Activated CD8-positive, alpha-beta T cell treated with anti-CD3 and anti-CD28 coated beads for 36 hours (primary cell): Measurements from ENCODE around the gene LRRC2. TPM values are rescaled to one million over a fixed set of nuclear protein-coding genes. Genes with fewer than 3 reads are reported as not detected.

Experiments used
- ATAC-seq: fragments of 200-7000 bp; cut with Tn5 transposase; one replicate; pipeline ENCODE4 v1.10.0; 2021; ENCODE audit warnings: mild to moderate bottlenecking, moderate library complexity
- CTCF ChIA-PET: fragments of 350-600 bp; sonication (Branson Sonifier 250); formaldehyde crosslinking; loops from one replicate; lab custom pipeline; 2021; ENCODE audit warnings: antibody characterized with exemption; lab: Charles Lee
- POLR2A ChIA-PET: fragments of 350-600 bp; sonication (Branson Sonifier 250); formaldehyde crosslinking; loops from one replicate; lab custom pipeline; 2021; ENCODE audit warnings: antibody characterized with exemption; lab: Charles Lee
- DNase-seq: peaks from one replicate; pipeline ENCODE4 v3.0.0-alpha.2; 2020
- H3K27ac Mint-ChIP-seq: one replicate; pipeline ENCODE4 v1.8.0; 2021; ENCODE audit warnings: mild to moderate bottlenecking, mixed read lengths
- H3K27me3 Mint-ChIP-seq: one replicate; pipeline ENCODE4 v1.8.0; 2021; ENCODE audit warnings: mixed read lengths
- H3K36me3 Mint-ChIP-seq: one replicate; pipeline ENCODE4 v1.8.0; 2021; ENCODE audit warnings: low read depth, mixed read lengths
- H3K4me1 Mint-ChIP-seq: one replicate; pipeline ENCODE4 v1.8.0; 2021; ENCODE audit warnings: low read depth, mixed read lengths
- H3K4me3 Mint-ChIP-seq: one replicate; pipeline ENCODE4 v1.8.0; 2021; ENCODE audit warnings: mild to moderate bottlenecking, moderate library complexity, mixed read lengths
- H3K9me3 Mint-ChIP-seq: one replicate; pipeline ENCODE4 v1.8.0; 2021; ENCODE audit warnings: mixed read lengths
- CTCF ChIP-seq: fragments of 200-600 bp; IDR thresholded peaks from one replicate; pipeline ENCODE4 v1.8.0; 2022; ENCODE audit warnings: antibody characterized with exemption, mild to moderate bottlenecking
- intact Hi-C: fragments of 100-400 bp; cut with micrococcal nuclease; formaldehyde crosslinking; loops from one replicate; pipeline ENCODE4 v1.10.0; 2022
- total RNA-seq, 2 experiments: library from RNA; stranded (reverse); gene quantifications; one replicate each; pipeline ENCODE4 v1.2.3, GENCODE V29; 2021

LRRC2 gene
- total RNA-seq, 2 experiments from 2014 or later: not detected

GRCh38 chr3:46504789-46505188, 61.3 kb downstream of the LRRC2 start:
- CTCF ChIA-PET: interaction anchor here (0.9 kb wide), 1 partner anchor 125 kb away, joined by 3 read pairs; no protein-coding TSS in a partner anchor
- peak; percentile 70 for DNase-seq
- intact Hi-C loops: no loop called here

GRCh38 chr3:46503200-46503874, 62.8 kb downstream of the LRRC2 start:
- Mint-ChIP-seq H3K4me1 (peaks cover 18% of the 10 kb centered on the region), H3K27me3 (no peaks in the 10 kb centered on the region), H3K36me3 (no peaks in the 10 kb centered on the region), H3K9me3 (peaks cover 2% of the 10 kb centered on the region), H3K4me3 (no peak overlapping the region), H3K27ac (no peak overlapping the region)
- CTCF ChIA-PET: interaction anchor here (1.2 to 8.5 kb wide), 2 partner anchors 15 to 55 kb away, joined by 5 to 76 read pairs; no protein-coding TSS in a partner anchor
- intact Hi-C loops: no loop called here
- ATAC-seq (no peak), DNase-seq (no peak)
- POLR2A ChIA-PET: interaction anchor here (0.6 kb wide), 1 partner anchor 28 kb away, joined by 5 read pairs; no protein-coding TSS in a partner anchor
- TF ChIP-seq CTCF: no peak

More at GRCh38 chr3:46504789-46505188, 61.3 kb downstream of the LRRC2 start:
- peaks cover 18% of the 10 kb centered on the region for H3K4me1 Mint-ChIP-seq
- no peaks in the 10 kb centered on the region for H3K27me3 Mint-ChIP-seq
- no peak for TF ChIP-seq CTCF
- H3K4me3 Mint-ChIP-seq: no peak overlapping the region
- H3K9me3 Mint-ChIP-seq: peaks cover 2% of the 10 kb centered on the region
- peak; percentile 82 for ATAC-seq
- no peaks in the 10 kb centered on the region for H3K36me3 Mint-ChIP-seq
- POLR2A ChIA-PET: no interaction called here
- H3K27ac Mint-ChIP-seq: no peak overlapping the region

GRCh38 chr3:46501702-46502101, 64.4 kb downstream of the LRRC2 start:
- TF ChIP-seq CTCF: no peak
- DNase-seq (no peak), ATAC-seq (no peak)
- POLR2A ChIA-PET: no interaction called here
- intact Hi-C loops: no loop called here
- Mint-ChIP-seq H3K27me3 (no peaks in the 10 kb centered on the region), H3K4me3 (no peak overlapping the region), H3K9me3 (peaks cover 2% of the 10 kb centered on the region), H3K27ac (no peak overlapping the region), H3K4me1 (peaks cover 18% of the 10 kb centered on the region), H3K36me3 (no peaks in the 10 kb centered on the region)
- CTCF ChIA-PET: interaction anchor here (0.8 to 8.5 kb wide), 2 partner anchors 13 to 138 kb away, joined by 3 to 76 read pairs; no protein-coding TSS in a partner anchor

GRCh38 chr3:46500656-46501635, 65.2 kb downstream of the LRRC2 start:
- intact Hi-C loops: no loop called here
- ChIA-PET CTCF (interaction anchor here (0.8 to 8.5 kb wide), 3 partner anchors 13 to 139 kb away, joined by 3 to 76 read pairs (median 6); no protein-coding TSS in a partner anchor), POLR2A (interaction anchor here (0.7 kb wide), 1 partner anchor 16 kb away, joined by 4 read pairs; no protein-coding TSS in a partner anchor)
- Mint-ChIP-seq H3K27me3 (no peaks in the 10 kb centered on the region), H3K4me3 (no peak overlapping the region), H3K27ac (no peak overlapping the region), H3K36me3 (no peaks in the 10 kb centered on the region), H3K4me1 (peaks cover 18% of the 10 kb centered on the region), H3K9me3 (peaks cover 2% of the 10 kb centered on the region)
- DNase-seq (no peak), ATAC-seq (no peak)
- TF ChIP-seq CTCF: no peak
